Fibroblast of the aortic adventitia (primary cell): ENCODE results near the gene FOXO6. TPM values are rescaled to one million over a fixed set of nuclear protein-coding genes. Genes with fewer than 3 reads are reported as not detected.

Experiments
- DNase-seq: peaks from one replicate; pipeline ENCODE4 v3.0.0-alpha.2; 2010; ENCODE audit warnings: low read depth
- H3K4me3 ChIP-seq: 2 replicates; pipeline ENCODE4 v1.5.1; 2011; ENCODE audit warnings: low read depth, mild to moderate bottlenecking, control low read depth, low read length, moderate library complexity
- CTCF ChIP-seq: IDR thresholded peaks from 2 replicates; pipeline ENCODE4 v1.5.1; 2011; ENCODE audit warnings: mild to moderate bottlenecking, low read length, control low read depth, inconsistent platforms; ENCODE audit not compliant: insufficient read depth
- total RNA-seq: library from RNA; depleted of rRNA; stranded (reverse); fragments of >200 nt; gene quantifications from 2 replicates; pipeline ENCODE4 v1.2.3, GENCODE V29; 2012; ENCODE audit warnings: low replicate concordance

Gene FOXO6
- total RNA-seq, 1 donor: not detected

GRCh38 chr1:41399145-41399795, 38.0 kb downstream of the FOXO6 start:
- no peak overlapping the region for H3K4me3 ChIP-seq
- DNase-seq: no peak
- no peak for TF ChIP-seq CTCF

GRCh38 chr1:41400225-41400624, 39.0 kb downstream of the FOXO6 start:
- DNase-seq: no peak
- H3K4me3 ChIP-seq: no peak overlapping the region
- no peak for TF ChIP-seq CTCF

- TF ChIP-seq CTCF: no peak
- DNase-seq: no peak
- no peak overlapping the region for H3K4me3 ChIP-seq
Measured at GRCh38 chr1:41401899-41402298, 40.7 kb downstream of the FOXO6 start.

GRCh38 chr1:41404308-41404761, 43.1 kb downstream of the FOXO6 start:
- DNase-seq: no peak
- no peak for TF ChIP-seq CTCF
- H3K4me3 ChIP-seq: no peak overlapping the region

GRCh38 chr1:41407664-41408252, 46.5 kb downstream of the FOXO6 start:
- no peak for DNase-seq
- no peak for TF ChIP-seq CTCF
- H3K4me3 ChIP-seq: no peak overlapping the region

GRCh38 chr1:41408691-41409090, 47.5 kb downstream of the FOXO6 start:
- DNase-seq: no peak
- no peak for TF ChIP-seq CTCF
- H3K4me3 ChIP-seq: no peak overlapping the region

GRCh38 chr1:41409825-41410224, 48.6 kb downstream of the FOXO6 start:
- TF ChIP-seq CTCF: no peak
- DNase-seq: no peak
- H3K4me3 ChIP-seq: no peak overlapping the region
